Activated CD8-positive, alpha-beta T cell treated with anti-CD3 and anti-CD28 coated beads for 36 hours (primary cell): ENCODE measurements around the gene MORF4L1. TPM values are rescaled to one million over a fixed set of nuclear protein-coding genes. Genes with fewer than 3 reads are reported as not detected.

Experiments
- ATAC-seq: fragments of 200-7000 bp; cut with Tn5 transposase; one replicate; pipeline ENCODE4 v1.10.0; 2021; ENCODE audit warnings: mild to moderate bottlenecking, moderate library complexity
- CTCF ChIA-PET: fragments of 350-600 bp; sonication (Branson Sonifier 250); formaldehyde crosslinking; loops from one replicate; lab custom pipeline; 2021; ENCODE audit warnings: antibody characterized with exemption; lab: Charles Lee
- POLR2A ChIA-PET: fragments of 350-600 bp; sonication (Branson Sonifier 250); formaldehyde crosslinking; loops from one replicate; lab custom pipeline; 2021; ENCODE audit warnings: antibody characterized with exemption; lab: Charles Lee
- DNase-seq: peaks from one replicate; pipeline ENCODE4 v3.0.0-alpha.2; 2020
- H3K27ac Mint-ChIP-seq: one replicate; pipeline ENCODE4 v1.8.0; 2021; ENCODE audit warnings: mild to moderate bottlenecking, mixed read lengths
- H3K27me3 Mint-ChIP-seq: one replicate; pipeline ENCODE4 v1.8.0; 2021; ENCODE audit warnings: mixed read lengths
- H3K36me3 Mint-ChIP-seq: one replicate; pipeline ENCODE4 v1.8.0; 2021; ENCODE audit warnings: low read depth, mixed read lengths
- H3K4me1 Mint-ChIP-seq: one replicate; pipeline ENCODE4 v1.8.0; 2021; ENCODE audit warnings: low read depth, mixed read lengths
- H3K4me3 Mint-ChIP-seq: one replicate; pipeline ENCODE4 v1.8.0; 2021; ENCODE audit warnings: mild to moderate bottlenecking, moderate library complexity, mixed read lengths
- H3K9me3 Mint-ChIP-seq: one replicate; pipeline ENCODE4 v1.8.0; 2021; ENCODE audit warnings: mixed read lengths
- intact Hi-C: fragments of 100-400 bp; cut with micrococcal nuclease; formaldehyde crosslinking; loops from one replicate; pipeline ENCODE4 v1.10.0; 2022
- total RNA-seq, 2 experiments: library from RNA; stranded (reverse); gene quantifications; one replicate each; pipeline ENCODE4 v1.2.3, GENCODE V29; 2021
- TF ChIP-seq, protein P1 (sequence below): fragments of 200-600 bp; IDR thresholded peaks from one replicate; pipeline ENCODE4 v1.8.0; 2022; ENCODE audit warnings: antibody characterized with exemption, mild to moderate bottlenecking

The MORF4L1 gene
- total RNA-seq, 2 experiments from 2014 or later = 236 to 247 TPM

GRCh38 chr15:78904599-78905358 lies 32.1 kb downstream of the MORF4L1 start:
- TF ChIP-seq, protein P1, sequence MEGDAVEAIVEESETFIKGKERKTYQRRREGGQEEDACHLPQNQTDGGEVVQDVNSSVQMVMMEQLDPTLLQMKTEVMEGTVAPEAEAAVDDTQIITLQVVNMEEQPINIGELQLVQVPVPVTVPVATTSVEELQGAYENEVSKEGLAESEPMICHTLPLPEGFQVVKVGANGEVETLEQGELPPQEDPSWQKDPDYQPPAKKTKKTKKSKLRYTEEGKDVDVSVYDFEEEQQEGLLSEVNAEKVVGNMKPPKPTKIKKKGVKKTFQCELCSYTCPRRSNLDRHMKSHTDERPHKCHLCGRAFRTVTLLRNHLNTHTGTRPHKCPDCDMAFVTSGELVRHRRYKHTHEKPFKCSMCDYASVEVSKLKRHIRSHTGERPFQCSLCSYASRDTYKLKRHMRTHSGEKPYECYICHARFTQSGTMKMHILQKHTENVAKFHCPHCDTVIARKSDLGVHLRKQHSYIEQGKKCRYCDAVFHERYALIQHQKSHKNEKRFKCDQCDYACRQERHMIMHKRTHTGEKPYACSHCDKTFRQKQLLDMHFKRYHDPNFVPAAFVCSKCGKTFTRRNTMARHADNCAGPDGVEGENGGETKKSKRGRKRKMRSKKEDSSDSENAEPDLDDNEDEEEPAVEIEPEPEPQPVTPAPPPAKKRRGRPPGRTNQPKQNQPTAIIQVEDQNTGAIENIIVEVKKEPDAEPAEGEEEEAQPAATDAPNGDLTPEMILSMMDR = no peak
- intact Hi-C loops = no loop called here
- DNase-seq = no peak
- Mint-ChIP-seq H3K4me3 (no peak overlapping the region), H3K36me3 (peaks cover 51% of the 10 kb centered on the region), H3K27me3 (no peaks in the 10 kb centered on the region), H3K27ac (no peak overlapping the region), H3K4me1 (peaks cover 6% of the 10 kb centered on the region), H3K9me3 (no peaks in the 10 kb centered on the region)
- ChIA-PET CTCF (interaction anchor here (0.8 kb wide), 1 partner anchor 81 kb away, joined by 3 read pairs; no protein-coding TSS in a partner anchor), POLR2A (interaction anchor here (0.6 to 1.0 kb wide), 2 partner anchors 16 to 950 kb away, joined by 3 read pairs; no protein-coding TSS in a partner anchor)
- ATAC-seq = no peak

GRCh38 chr15:78906316-78906620 lies 33.6 kb downstream of the MORF4L1 start:
- Mint-ChIP-seq H3K36me3 (peaks cover 54% of the 10 kb centered on the region), H3K4me1 (peaks cover 13% of the 10 kb centered on the region), H3K27ac (no peak overlapping the region), H3K27me3 (no peaks in the 10 kb centered on the region), H3K9me3 (no peaks in the 10 kb centered on the region), H3K4me3 (no peak overlapping the region)
- DNase-seq (no peak), ATAC-seq (no peak)
- TF ChIP-seq, protein P1 = no peak
- ChIA-PET CTCF (interaction anchor here (1.3 to 1.6 kb wide), 2 partner anchors 73 to 98 kb away, joined by 3 to 6 read pairs; no protein-coding TSS in a partner anchor), POLR2A (interaction anchor here (0.7 kb wide), 1 partner anchor 9 kb away, joined by 3 read pairs; no protein-coding TSS in a partner anchor)
- intact Hi-C loops = no loop called here

- Mint-ChIP-seq H3K4me3 (no peak overlapping the region), H3K4me1 (peaks cover 11% of the 10 kb centered on the region), H3K27ac (peak overlapping the region; percentile 59), H3K27me3 (no peaks in the 10 kb centered on the region), H3K36me3 (peaks cover 54% of the 10 kb centered on the region), H3K9me3 (no peaks in the 10 kb centered on the region)
- ChIA-PET POLR2A (interaction anchor here (1.0 kb wide), 1 partner anchor 24 kb away, joined by 3 read pairs; no protein-coding TSS in a partner anchor), CTCF (interaction anchor here (0.9 to 3.3 kb wide), 6 partner anchors 11 to 277 kb away, joined by 3 to 17 read pairs (median 10); no protein-coding TSS in a partner anchor)
- DNase-seq (no peak), ATAC-seq (no peak)
- intact Hi-C loops = no loop called here
- TF ChIP-seq, protein P1 = no peak
These were observed 34.9 kb downstream of the MORF4L1 start for GRCh38 chr15:78907577-78907976.

DNA sequence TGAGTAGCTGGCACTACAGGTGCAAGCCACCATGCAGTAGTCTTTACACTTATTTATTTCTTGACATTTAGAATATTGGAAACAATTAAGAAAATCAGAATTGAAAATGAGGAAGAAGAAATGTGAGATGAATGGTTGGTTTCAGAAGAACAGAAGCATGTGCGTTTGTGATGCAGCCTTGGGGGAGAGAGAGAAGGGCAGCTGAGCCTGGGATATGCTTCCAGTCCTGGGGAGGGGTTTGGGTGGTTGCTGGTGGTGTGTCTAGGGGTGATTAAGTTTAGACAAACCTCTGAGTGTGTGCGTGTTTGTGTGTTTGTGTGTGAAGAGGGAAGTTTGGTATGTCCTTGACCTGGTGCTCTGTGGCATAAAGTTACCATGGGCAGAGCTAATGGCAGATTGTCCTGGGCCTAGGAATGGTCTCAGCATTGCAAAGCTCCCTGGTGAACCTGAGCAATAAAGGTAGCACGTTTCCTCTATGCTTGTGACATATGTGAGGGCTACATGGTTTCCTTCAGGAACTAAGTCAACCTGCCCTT lies 36.5 kb downstream of the MORF4L1 start:
- CTCF ChIA-PET = interaction anchor here (0.6 to 4.1 kb wide), 14 partner anchors 9 to 635 kb away, joined by 3 to 32 read pairs (median 4); no protein-coding TSS in a partner anchor
- no peak overlapping the region for H3K4me3 Mint-ChIP-seq
- TF ChIP-seq, protein P1 = no peak
- no peaks in the 10 kb centered on the region for H3K27me3 Mint-ChIP-seq
- DNase-seq = no peak
- no peak for ATAC-seq
- H3K36me3 Mint-ChIP-seq = peaks cover 53% of the 10 kb centered on the region
- no peak overlapping the region for H3K27ac Mint-ChIP-seq
- H3K4me1 Mint-ChIP-seq = peaks cover 11% of the 10 kb centered on the region
- intact Hi-C loops = no loop called here
- H3K9me3 Mint-ChIP-seq = no peaks in the 10 kb centered on the region
- POLR2A ChIA-PET = interaction anchor here (1.4 kb wide), 1 partner anchor 17 kb away, joined by 5 read pairs; no protein-coding TSS in a partner anchor
